Peyer's patch (tissue), 4 donors: ENCODE data around the gene ANKDD1A.

Source experiments
- CTCF ChIP-seq, 6 experiments: fragments of 450-650 bp in 4 of 6; fragments of 200-600 bp in 2 of 6; sonication (generic) in 1 of 6; IDR thresholded peaks; one replicate each; pipeline ENCODE4 v1.5.1; 2017 to 2019; ENCODE audit warnings: antibody characterized with exemption in 6 of 6, mild to moderate bottlenecking in 3 of 6, moderate library complexity in 1 of 6
- POLR2A ChIP-seq, 2 donors: fragments of 450-650 bp; IDR thresholded peaks; one replicate each; pipeline ENCODE4 v1.5.1; 2017; ENCODE audit warnings: antibody characterized with exemption in 2 of 2, mild to moderate bottlenecking in 2 of 2, moderate library complexity in 2 of 2

- no peak for TF ChIP-seq CTCF (IDR thresholded peaks at IDR 0.05)
- no peak for TF ChIP-seq POLR2A (IDR thresholded peaks at IDR 0.05)
These were observed 41.3 kb upstream of the ANKDD1A start for GRCh38 chr15:64870353-64870752.
